Stimulated activated CD4-positive, alpha-beta T cell treated with anti-CD3 and anti-CD28 coated beads, Interleukin-1b, Interleukin-23, amount 100 ng/mL, for 1 hour (primary cell): ENCODE measurements around the gene COL5A1.

Experiments used
- DNase-seq, 2 donors: peaks; one replicate each; pipeline ENCODE4 v3.0.0-alpha.2; 2020; ENCODE audit warnings: low read depth in 2 of 2

The COL5A1 gene

DNA sequence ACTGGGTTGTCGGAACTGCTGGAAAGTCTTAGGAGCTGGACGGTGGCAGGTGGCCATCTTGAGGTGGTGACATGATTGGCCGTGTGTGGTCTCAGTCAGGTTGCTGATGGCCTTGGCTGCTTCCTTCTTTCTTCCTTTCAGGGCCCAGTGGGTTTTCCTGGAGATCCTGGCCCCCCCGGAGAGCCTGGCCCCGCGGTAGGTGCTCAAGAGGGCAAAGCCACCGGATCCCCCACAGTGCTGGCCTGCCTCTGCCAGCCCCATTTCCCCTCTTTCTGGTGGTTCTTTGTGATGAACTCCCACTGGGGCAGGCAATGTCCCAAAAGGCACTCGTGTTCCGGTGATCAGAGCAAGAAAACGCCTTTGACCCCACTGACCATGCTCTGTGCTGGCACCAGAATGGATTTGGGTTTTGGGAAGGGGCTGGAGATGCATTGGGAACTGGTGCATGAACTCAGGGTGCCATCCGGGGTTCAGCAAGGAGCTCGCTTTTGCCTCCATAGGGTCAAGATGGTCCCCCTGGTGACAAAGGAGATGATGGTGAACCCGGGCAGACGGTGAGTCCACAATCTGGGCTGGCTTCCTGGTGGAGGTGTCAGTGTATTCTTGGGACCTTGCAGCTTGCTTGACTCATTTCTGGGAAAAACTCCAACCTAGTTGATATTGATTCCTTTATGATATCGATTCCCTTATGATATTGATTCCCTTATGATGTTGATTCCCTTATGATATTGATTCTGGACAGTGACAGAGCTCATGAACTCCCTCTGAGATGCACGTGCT is 174.0 kb downstream of the COL5A1 start:
- DNase-seq: no peak

DNA sequence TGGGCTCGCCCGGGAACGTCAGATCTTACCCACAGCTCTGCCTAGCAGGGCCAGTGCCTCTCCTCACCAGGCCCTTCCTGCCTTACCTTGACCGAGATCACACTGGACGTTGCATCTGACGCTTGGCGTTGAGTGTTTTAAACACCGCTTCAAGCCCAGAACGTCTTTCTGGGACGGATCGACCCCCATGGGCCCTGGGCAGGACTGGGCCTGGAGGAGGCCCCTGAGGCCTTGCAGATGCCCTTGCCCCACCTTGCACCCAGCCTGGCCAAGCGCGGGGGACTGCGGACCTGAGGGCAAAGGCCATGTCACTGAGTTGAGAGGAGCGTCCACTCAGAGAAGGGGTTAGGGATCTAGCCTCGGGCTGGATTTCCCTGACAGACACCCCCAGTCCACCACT is 174.7 kb downstream of the COL5A1 start:
- DNase-seq: no peak

DNA sequence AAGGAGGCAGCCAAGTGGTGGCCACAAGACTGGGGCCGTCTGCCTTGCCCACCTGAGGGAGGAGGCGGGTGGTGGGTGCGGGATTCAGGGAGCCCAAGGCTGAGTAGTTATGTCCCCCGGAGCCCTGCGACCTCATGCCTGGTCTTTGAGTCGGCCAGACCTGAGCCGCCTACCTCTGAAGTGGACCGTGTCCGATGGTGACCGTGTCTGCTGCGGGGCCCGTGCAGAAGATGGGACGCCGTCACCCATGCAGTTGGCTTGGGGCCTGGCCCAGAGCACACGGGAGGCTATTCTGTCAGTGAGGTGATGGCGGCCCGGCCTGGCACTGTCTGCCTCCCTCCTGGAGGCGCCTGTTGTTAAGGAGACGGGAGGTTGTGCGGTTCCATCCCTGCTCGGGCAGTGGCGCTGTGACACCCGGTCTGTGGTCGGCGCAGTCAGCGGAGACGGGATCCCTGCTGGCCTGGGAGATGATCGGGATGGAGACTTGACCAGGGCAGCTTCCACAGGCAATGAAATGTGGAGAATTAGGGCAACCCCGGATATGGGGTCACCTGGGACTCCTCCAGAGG is 176.5 kb downstream of the COL5A1 start:
- DNase-seq: no peak

DNA sequence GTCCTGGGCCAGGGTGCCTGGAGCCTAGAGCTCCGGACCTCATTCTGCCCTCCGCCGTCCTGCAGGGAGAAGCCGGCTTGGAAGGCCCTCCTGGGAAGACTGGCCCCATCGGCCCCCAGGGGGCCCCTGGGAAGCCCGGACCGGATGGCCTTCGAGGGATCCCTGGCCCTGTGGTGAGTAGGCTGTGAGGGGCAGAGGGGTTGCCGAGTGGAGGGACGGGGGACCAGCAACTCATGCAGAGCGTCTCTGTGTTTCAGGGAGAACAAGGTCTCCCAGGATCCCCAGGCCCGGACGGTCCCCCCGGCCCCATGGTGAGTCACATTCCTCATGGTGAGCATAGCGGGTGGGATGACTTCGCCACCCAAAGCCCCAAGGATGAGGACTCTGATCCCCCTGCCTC is 177.0 kb downstream of the COL5A1 start:
- no peak for DNase-seq

DNA sequence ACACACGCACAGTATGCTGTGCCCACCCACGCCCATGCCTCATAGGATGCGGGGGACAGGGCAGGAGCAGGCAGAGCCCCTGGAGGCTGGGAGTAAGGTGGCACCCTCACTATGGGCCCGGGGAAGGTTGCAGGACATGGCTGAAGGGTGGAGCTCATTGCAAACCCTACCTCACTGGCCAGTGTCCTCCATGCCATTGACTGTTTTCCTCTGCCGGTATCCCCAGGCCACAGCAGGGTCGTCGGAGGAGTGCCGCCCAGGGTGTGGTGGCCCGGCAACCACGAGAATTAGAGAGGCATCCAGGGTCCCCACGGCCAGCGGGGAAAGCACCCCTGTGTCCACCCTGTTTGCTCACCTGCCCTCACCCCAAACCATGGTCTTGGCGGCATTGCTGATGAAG is 179.3 kb downstream of the COL5A1 start:
- no peak for DNase-seq

DNA sequence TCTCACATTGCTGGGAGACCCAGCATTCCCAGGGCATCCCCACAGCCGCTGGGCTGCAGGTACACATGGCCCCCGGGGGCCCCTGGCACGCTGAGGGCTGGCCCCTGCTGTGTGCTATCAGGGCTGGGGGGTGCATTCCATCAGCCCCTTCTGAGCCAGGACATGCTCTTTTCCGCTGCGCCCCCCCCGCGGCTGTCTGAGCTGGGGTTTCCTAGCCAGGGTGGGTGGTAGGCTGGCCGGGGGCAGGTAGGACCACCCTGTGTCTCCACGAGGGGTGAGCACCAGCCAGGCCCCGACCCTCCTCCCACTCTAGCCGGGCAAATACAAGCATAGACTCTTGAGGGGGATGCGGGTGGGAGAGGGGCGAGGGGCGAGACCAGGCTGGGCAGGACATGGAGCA is 180.9 kb downstream of the COL5A1 start:
- no peak for DNase-seq

DNA sequence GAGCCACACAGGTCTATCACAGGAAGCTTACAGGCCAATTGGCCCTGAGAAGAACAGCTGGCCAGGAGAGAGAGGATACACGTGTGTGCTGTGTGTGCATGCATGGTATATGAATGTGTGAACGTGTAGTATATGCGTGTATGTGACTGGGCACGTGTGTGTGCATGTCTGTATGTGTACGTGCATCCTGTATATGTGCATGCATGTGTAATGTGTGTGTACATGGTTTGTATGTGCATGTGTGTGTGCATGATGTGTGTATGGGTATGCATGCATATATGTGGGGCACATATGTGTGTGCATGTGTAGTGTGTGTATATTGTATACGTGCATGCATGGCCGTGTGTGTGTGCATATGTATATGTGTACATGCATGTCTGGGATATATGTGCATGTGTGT is 182.0 kb downstream of the COL5A1 start:
- DNase-seq: no peak

DNA sequence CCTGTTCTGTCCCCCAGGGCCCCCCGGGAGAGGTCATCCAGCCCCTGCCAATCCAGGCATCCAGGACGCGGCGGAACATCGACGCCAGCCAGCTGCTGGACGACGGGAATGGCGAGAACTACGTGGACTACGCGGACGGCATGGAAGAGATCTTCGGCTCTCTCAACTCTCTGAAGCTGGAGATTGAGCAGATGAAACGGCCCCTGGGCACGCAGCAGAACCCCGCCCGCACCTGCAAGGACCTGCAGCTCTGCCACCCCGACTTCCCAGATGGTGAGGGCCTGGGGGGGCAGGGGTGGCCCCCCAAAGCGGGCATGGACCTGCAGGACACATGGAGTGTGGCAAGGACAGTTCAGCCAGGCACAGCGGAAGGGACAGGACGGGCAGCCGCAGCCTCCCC is 183.0 kb downstream of the COL5A1 start:
- DNase-seq: no peak

DNA sequence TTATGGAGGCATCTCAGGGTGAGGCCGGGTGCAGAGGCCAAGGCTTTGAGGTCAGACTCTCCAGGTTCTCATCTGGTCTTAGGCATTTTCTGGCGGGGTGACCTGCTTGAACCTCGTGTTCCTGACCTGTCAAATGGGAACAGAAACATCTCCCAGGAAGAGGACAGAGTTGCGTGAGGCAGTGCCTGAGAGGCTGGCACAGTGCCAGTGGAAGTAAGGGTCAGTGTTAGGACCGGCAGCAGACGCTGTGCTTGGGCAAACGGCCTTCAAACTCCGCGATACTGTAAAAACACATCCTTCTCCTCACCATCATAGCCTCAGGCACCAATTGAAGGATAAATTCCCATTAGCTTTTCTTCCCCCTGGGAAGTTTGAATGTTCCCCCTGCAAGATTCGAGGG is 183.4 kb downstream of the COL5A1 start:
- no peak for DNase-seq

DNA sequence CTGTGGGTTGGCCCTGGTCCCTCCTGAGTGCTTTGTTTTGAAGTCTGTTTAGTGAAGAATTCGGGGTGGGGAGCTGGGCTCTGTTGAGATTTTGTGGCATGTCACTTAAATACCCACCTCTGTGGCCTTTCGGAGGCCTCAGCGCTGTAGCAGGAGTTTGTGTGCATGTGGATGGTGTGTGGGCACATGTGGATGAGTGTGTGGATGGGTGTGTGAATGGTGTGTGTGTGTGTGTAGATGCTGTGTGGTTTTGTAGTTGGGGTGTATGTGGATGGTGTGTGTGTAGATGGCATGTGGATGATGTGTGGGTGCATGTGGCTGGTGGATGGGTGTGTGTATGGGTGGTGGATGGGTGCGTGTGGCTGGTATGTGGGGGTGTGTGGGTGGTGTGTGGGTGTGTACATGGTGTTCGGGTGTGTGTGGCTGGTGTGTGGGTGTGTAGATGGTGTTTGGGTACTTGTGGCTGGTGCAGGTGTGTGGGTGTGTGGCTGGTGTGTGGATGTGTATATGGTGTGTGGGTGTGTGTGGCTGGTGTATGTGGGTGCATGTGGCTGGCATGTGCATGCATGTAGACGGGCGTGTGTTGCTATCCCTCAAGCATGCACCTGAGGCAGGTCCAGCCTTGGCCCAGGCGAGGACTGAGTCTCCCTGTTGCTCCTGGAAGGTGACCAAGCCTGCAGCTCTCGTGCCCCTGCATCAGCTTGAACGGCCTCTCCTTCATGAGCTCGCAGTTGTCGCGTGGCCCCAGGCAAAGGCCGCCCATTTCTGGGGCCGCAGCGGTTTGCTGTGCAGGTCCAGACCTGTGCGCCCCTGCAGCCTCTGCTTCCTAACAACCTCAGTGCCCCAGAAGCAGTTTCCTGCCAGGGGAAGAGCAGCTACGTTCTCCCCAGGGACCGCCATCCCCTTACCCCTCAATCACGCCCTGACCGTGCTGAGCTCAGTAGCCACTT is 185.0 kb downstream of the COL5A1 start:
- DNase-seq: no peak

DNA sequence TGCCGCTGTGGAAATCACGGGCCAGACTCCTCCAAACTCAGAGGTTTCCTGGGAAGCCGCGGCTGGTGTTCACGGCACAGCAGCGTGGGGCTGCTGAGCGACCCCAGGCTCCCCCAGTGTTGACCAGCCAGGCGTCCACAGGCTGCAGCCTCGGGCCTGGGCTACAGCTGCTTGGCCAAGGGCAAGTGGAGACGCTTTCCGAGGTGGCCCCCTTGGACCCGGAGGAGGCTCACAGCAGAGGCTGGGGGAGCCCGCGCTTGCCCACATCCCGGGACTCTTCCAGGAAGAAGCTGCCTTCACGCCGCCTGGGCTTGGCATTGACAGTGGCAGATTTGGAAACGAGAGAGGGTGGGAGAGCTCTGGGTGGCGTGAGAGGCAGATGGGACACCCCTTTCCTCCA is 186.0 kb downstream of the COL5A1 start:
- DNase-seq: no peak

DNA sequence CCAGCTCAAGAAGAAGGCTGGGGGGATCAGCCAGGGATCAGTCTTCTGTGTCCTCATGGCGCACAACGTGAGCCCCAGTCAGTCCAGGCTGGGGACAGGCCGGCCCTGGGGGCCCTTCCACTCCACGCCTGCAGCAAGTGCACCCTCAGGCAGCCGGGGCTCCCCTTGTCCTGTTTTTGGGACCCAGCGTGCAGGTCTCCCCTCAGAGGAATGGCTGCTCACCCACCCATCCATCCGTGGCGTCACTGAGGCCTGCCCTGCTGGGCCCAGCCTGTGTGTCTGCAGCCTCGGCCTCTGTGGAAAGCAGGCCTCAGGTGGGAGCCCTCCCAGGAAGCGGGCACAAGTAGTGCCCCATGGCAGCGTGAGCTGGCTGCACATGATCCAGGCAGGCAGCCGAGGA is 186.4 kb downstream of the COL5A1 start:
- no peak for DNase-seq

DNA sequence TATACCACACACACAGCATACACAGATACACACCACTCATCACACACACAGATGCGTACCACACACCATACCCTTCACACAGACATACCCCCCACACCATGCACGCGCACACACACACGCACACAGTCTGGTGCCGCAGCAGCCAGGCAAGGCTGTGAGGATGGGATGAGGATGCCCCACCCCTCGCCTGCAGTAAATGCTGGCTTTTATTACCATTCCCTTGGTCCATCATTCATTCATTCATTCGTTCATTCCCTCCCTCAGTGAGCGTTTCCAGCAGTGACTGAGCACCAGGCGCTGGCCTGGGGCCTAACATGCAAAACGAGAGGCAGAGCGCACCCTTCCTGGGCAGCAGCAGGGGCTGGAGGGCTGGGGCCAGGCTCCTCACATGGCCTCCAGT is 187.3 kb downstream of the COL5A1 start:
- no peak for DNase-seq

DNA sequence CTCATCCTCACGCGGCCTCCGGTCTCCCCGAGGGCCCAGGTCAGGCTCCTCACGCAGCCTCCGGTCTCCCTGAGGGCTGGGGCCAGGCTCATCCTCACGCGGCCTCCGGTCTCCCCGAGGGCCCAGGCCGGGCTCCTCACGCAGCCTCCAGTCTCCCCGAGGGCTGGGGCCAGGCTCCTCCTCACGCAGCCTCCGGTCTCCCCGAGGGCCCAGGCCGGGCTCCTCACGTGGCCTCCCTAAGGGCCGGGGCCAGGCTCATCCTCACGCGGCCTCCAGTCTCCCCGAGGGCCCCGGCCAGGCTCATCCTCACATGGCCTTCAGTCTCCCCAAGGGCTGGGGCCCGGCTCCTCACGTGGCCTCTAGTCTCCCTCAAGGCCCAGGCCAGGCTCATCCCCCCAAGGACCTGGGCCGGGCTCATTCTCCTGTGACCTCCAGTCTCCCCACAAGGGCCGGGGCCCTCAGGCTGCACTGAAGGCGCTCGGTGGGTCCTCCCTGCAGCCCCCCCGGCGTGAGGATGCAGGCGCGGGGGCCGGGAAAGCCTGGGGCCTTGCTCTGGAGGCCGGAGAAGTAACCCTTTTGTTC is 187.8 kb downstream of the COL5A1 start:
- no peak for DNase-seq

DNA sequence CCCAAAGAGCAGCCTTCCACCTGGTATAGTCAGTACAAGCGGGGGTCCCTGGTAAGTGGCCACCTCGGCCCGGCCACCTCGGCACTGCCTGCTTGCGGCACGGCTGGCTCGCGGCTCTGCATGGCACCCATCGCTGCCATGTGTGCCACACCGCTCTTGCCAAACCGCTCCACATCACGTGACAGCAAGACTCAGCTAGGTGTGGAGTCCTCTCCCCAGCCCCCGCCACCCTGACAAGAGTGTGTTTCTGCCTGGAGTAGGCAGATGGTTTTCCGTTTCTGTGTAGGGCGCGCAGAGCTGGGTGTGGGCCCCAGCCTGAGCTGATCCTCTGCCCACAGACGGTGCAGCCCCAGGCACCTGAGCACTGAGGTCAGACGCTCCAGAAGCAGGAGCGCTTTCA is 188.5 kb downstream of the COL5A1 start:
- DNase-seq: no peak

DNA sequence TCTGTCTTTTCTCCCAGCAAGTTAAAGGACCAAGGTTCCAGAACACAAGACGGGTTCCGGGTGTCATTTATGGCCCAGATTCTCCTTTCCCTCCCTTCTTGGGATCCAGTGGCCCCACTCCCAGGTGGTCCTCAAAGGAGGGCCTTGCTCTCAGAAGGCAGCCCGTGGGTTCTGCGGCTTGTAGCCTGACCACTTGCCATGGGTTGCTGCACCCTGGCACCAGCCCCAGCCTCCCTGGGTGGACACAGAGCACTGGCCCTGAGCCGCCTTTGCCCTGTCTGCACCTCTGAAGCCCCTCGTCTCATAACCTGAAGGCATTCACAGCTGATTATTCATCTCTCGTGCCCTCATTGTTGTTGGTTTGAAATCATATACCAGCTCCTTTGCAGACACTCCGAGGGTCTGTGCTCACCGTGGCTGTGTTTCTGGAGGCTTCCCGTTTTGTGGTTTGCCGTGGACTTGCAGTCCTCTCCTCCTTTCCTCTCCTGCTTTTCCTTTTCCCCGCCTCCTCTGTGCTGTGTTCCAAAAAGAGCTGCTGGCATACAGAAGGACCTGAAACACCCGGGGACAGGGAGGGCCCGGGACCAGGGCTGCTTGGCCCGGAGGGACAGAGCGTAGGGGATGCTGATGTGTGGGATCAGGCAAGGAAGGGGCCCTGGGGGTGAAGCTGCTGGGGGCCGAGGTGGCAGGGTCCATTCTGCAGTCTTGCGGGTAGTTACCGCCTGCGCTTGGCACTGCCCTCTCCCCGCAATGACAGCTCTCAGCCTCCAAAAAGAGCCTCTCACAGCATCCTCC is 189.5 kb downstream of the COL5A1 start:
- no peak for DNase-seq

DNA sequence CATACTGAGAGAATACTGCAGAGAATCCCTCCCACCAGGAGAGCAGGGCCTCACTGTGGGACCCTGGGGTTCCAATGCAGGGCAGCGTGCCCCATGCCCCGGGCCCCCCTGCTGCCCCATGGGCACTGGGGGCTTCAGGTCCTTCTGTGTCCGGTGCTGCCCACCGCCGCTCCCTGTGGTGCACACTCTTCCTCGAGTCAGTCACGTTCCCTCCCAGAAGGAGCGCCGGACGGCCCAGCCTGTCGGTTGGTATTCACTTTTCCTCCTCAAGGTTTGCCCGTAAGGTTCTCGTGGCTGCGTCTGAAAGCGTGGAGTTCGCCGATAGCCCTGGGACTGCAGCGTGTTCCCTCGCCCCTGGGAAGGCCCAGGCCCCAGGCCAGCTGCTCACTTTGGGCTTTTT is 190.9 kb downstream of the COL5A1 start:
- DNase-seq: no peak

DNA sequence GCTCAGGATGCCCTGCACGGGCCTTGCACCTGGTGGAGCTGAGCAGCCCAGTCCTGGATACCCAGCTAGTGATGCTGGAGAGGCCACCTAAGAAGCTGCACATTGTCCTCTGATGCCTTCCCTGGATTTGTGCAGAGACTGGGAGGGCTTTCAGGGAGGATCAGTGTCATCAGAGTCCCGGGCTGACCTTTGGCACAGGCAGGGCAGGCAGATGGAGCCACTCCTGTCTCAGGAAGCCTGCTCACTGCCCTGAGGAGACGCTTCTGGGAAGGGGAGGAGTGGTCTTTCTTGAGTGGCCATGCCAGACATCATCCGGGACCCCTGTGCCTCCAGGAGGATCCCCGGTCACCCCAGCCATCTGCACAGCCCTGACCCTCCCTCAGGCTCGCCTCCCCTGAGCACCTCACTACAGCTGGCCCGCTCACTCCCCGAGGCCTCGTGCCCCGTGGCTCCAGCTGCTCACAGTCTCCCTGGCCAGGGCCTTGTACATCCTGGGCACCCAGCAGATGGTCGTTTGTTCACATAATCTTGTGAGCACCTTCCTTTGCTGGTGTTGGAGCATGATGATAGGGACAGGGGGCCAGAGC is 191.8 kb downstream of the COL5A1 start:
- no peak for DNase-seq

DNA sequence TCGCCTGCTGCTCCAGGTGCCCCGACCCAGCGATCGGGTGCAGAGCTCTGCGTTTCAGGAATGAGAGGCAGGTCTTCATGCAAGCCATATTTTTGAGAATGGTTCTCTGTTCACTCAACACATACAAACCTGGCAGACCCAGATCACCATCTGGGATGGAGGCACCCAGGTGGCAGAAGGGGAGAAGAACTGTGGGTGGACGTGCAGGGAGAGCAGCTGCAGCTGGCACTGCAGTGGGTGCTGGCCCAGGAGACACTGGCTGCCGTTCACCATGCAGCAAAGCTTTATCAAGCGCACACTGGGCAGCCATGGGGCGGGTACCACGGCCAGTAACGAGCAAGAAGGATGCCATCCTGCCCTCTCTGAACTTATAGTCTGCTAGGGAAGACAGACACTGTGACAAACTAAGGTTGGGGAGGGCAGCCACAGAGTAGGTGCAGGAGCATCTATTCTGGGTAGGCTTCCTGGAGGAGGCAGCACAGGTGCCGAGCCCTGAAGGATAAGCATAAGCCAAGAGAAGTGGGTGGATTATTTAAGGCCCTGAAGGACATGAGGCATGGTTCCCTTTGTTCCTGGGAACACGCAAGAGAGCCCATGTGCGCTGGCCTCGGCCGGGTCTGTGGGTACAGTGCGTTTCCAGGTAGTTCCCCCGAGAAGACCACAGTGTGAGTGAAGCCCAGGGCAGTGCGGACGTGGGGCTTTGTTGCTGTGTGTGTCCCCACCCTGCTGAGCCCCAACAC is 192.8 kb downstream of the COL5A1 start:
- DNase-seq: no peak

DNA sequence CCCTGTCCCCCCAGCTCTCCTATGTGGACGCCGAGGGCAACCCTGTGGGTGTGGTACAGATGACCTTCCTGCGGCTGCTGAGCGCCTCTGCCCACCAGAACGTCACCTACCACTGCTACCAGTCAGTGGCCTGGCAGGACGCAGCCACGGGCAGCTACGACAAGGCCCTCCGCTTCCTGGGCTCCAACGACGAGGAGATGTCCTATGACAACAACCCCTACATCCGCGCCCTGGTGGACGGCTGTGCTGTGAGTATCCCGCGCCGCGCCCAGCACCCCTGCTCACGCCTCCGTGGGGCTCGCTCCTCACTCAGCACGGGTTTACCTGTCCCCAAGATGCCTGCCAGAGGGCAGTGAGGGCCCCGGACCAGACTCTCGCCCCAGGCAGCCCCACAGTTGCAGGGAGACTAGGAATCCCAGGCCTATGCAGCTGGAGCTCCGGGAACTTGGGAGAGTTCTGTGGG is 193.4 kb downstream of the COL5A1 start:
- DNase-seq: no peak
